Neural progenitor cell (in vitro differentiated cells): ENCODE data around the gene AGMO.

Experiments
- EZH2phosphoT487 ChIP-seq: fragments of 200-600 bp; sonication (generic); IDR thresholded peaks from 2 replicates; pipeline ENCODE4 v1.6.1; 2017; ENCODE audit warnings: antibody characterized with exemption
- TF ChIP-seq, protein P1 (sequence below): fragments of 200-600 bp; sonication (generic); IDR thresholded peaks from 2 replicates; pipeline ENCODE4 v1.5.1; 2017; ENCODE audit warnings: antibody characterized with exemption, mild to moderate bottlenecking

DNA sequence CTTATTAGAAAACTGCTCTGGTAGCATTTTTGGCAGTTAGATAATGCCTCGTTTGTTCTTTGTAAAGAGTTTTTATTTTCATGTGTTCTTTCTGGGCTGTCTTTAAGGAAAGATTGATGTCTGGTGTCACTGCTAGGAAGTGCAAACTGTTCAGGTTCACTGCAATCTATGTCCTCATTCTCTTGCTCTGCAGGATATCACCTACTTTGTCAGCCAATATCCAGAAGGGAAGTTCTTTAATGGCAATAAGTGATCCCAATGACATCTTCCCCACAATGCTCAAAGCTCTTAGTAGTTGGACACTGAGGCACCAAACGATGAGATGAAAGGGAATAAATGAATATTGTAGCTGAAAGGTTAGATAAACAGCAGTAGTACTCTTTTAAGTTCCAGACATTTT, 115.1 kb downstream of the AGMO start:
- TF ChIP-seq, protein P1, sequence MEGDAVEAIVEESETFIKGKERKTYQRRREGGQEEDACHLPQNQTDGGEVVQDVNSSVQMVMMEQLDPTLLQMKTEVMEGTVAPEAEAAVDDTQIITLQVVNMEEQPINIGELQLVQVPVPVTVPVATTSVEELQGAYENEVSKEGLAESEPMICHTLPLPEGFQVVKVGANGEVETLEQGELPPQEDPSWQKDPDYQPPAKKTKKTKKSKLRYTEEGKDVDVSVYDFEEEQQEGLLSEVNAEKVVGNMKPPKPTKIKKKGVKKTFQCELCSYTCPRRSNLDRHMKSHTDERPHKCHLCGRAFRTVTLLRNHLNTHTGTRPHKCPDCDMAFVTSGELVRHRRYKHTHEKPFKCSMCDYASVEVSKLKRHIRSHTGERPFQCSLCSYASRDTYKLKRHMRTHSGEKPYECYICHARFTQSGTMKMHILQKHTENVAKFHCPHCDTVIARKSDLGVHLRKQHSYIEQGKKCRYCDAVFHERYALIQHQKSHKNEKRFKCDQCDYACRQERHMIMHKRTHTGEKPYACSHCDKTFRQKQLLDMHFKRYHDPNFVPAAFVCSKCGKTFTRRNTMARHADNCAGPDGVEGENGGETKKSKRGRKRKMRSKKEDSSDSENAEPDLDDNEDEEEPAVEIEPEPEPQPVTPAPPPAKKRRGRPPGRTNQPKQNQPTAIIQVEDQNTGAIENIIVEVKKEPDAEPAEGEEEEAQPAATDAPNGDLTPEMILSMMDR = no peak
- no peak for TF ChIP-seq EZH2phosphoT487
